K562 (cell line): ENCODE results near the gene SCAF11. TPM values are rescaled to one million over a fixed set of nuclear protein-coding genes. Genes with fewer than 3 reads are reported as not detected.

Experiments
- ATAC-seq: fragments of 200-7000 bp; cut with Tn5 transposase; 3 replicates; pipeline ENCODE4 v1.9.1; 2020; ENCODE audit warnings: moderate library complexity
- BruUV-seq: library from RNA; stranded (reverse); fragments of 400-500 nt; replicated peaks from 2 replicates; lab custom pipeline; 2021; lab: Mats Ljungman, UMichigan
- CTCF ChIA-PET: fragments of 300-600 bp; formaldehyde crosslinking; extraction: SDS; loops from one replicate; lab custom pipeline; 2021; ENCODE audit warnings: low intra/inter-chr PET ratio; lab: Yijun Ruan, JAX
- POLR2A ChIA-PET: fragments of 300-600, 350-650 bp; sonication (Branson Sonifier 250); formaldehyde crosslinking; extraction: SDS; loops from one replicate; lab custom pipeline; 2021; ENCODE audit warnings: antibody characterized with exemption, inconsistent platforms; lab: Yijun Ruan, JAX
- DNase-seq, 4 experiments: peaks; one replicate each; pipeline versions ENCODE4 v3.0.0 to v3.0.0-alpha.2; 2011 to 2018; ENCODE audit warnings: low spot score in 3 of 4, mixed read lengths in 3 of 4; ENCODE audit errors: extremely low read depth in 1 of 4
- FAIRE-seq: peaks from 2 replicates; lab custom pipeline; 2011; peaks lifted over from hg19 to GRCh38; lab: Jason Lieb, UNC
- H2AFZ ChIP-seq: 2 replicates; pipeline ENCODE4 v1.6.0; 2011; ENCODE audit warnings: low read depth, low read length, control low read depth, inconsistent platforms
- H3K27ac ChIP-seq: fragments of 200-600 bp; 3 replicates; pipeline ENCODE4 v1.8.0; 2011; ENCODE audit warnings: low read depth, mild to moderate bottlenecking, control low read depth, inconsistent platforms, low read length, moderate library complexity, mixed read lengths; ENCODE audit errors: extremely low read depth
- H3K27me3 ChIP-seq, 2 experiments: fragments of 300-600 bp in 1 of 2; 2 replicates in 1 of 2; 3 replicates in 1 of 2; pipeline versions ENCODE4 v1.6.0 to v1.8.0; 2011; ENCODE audit warnings: inconsistent platforms in 2 of 2, low read length in 2 of 2, mild to moderate bottlenecking in 1 of 2, mixed read lengths in 1 of 2, moderate library complexity in 1 of 2; ENCODE audit not compliant: control insufficient read depth in 2 of 2, insufficient read depth in 2 of 2
- H3K36me3 ChIP-seq: fragments of 300-600 bp; 3 replicates; pipeline ENCODE4 v1.8.0; 2011; ENCODE audit warnings: mild to moderate bottlenecking, low read length, inconsistent platforms; ENCODE audit not compliant: control insufficient read depth, insufficient read depth
- H3K4me1 ChIP-seq, 2 experiments: fragments of 200-600 bp in 1 of 2; replicated peaks in 1 of 2; 2 replicates in 1 of 2; 3 replicates in 1 of 2; pipeline versions ENCODE4 v1.5.1 to v1.8.0; 2011; ENCODE audit warnings: inconsistent platforms in 2 of 2, low read length in 2 of 2, mild to moderate bottlenecking in 1 of 2, mixed read lengths in 1 of 2, moderate library complexity in 1 of 2; ENCODE audit not compliant: control insufficient read depth in 2 of 2, insufficient read depth in 2 of 2
- H3K4me2 ChIP-seq: 2 replicates; pipeline ENCODE4 v1.6.1; 2011; ENCODE audit warnings: low read length, control low read depth, inconsistent platforms, mixed read lengths; ENCODE audit not compliant: insufficient read depth
- H3K4me3 ChIP-seq: fragments of 200-600 bp; sonication (generic), shearing (Covaris generic); 2 replicates; pipeline ENCODE4 v1.5.1; 2016; ENCODE audit warnings: control low read depth, inconsistent platforms
- H3K79me2 ChIP-seq: fragments of 200-600 bp; 3 replicates; pipeline ENCODE4 v1.8.0; 2011; ENCODE audit warnings: low read length, inconsistent platforms; ENCODE audit not compliant: control insufficient read depth, insufficient read depth
- H3K9ac ChIP-seq, 2 experiments: 2 replicates each; pipeline versions ENCODE4 v1.6.0 to v1.6.1; 2011; ENCODE audit warnings: low read depth in 2 of 2, low read length in 2 of 2, control low read depth in 1 of 2, inconsistent platforms in 1 of 2, mild to moderate bottlenecking in 1 of 2, mixed read lengths in 1 of 2; ENCODE audit not compliant: insufficient read depth in 1 of 2
- H3K9me1 ChIP-seq: one replicate; pipeline ENCODE4 v1.6.0; 2011; ENCODE audit warnings: inconsistent platforms, mild to moderate bottlenecking, low read length, moderate library complexity; ENCODE audit not compliant: control insufficient read depth, insufficient read depth
- H3K9me3 ChIP-seq: replicated peaks from 2 replicates; pipeline ENCODE4 v1.5.1; 2011; ENCODE audit warnings: low read depth, low read length, inconsistent platforms; ENCODE audit not compliant: control insufficient read depth, insufficient read depth
- H4K20me1 ChIP-seq: replicated peaks from 2 replicates; pipeline ENCODE4 v1.6.1; 2011; ENCODE audit warnings: low read length, inconsistent platforms, mixed read lengths; ENCODE audit not compliant: control insufficient read depth, insufficient read depth
- AFF1 ChIP-seq, 2 experiments: fragments of 450-650 bp; IDR thresholded peaks; 2 replicates each; pipeline ENCODE4 v1.6.1; 2018; ENCODE audit warnings: mild to moderate bottlenecking in 2 of 2, low read depth in 1 of 2; ENCODE audit not compliant: partially characterized antibody in 2 of 2
- ATF3 ChIP-seq, 2 experiments: fragments of 450-650 bp in 1 of 2; sonication (generic) in 1 of 2; formaldehyde crosslinking in 1 of 2; IDR thresholded peaks in 1 of 2; conservative IDR thresholded peaks in 1 of 2; 2 replicates each; pipeline versions ENCODE4 v1.6.1 to v1.8.1; 2016 to 2023; ENCODE audit warnings: mild to moderate bottlenecking in 2 of 2, moderate library complexity in 2 of 2, inconsistent platforms in 1 of 2, missing genetic modification reagents in 1 of 2
- CSDE1 ChIP-seq, 2 experiments: fragments of 450-650 bp; IDR thresholded peaks; 2 replicates each; pipeline ENCODE4 v1.6.1; 2016; ENCODE audit warnings: mild to moderate bottlenecking in 1 of 2
- FUS ChIP-seq: fragments of 200-400 bp; formaldehyde crosslinking; optimal IDR thresholded peaks from 2 replicates; pipeline ENCODE3; 2017; ENCODE audit warnings: low read depth, low read length
- HDAC3 ChIP-seq: fragments of 450-650 bp; IDR thresholded peaks from 2 replicates; pipeline ENCODE4 v1.6.1; 2018; ENCODE audit warnings: borderline replicate concordance, mild to moderate bottlenecking, moderate library complexity; ENCODE audit not compliant: partially characterized antibody
- HMG20A ChIP-seq: fragments of 450-650 bp; formaldehyde crosslinking; conservative IDR thresholded peaks from 2 replicates; pipeline ENCODE4 v1.4.0; 2020; ENCODE audit warnings: mild to moderate bottlenecking, mixed read lengths
- HNRNPLL ChIP-seq: fragments of 200-400 bp; formaldehyde crosslinking; IDR thresholded peaks from 2 replicates; pipeline ENCODE4 v1.6.1; 2017; ENCODE audit warnings: low read length, low read depth, mild to moderate bottlenecking; ENCODE audit not compliant: poor library complexity, severe bottlenecking
- MTF1 ChIP-seq: fragments of 250-450 bp; sonication (Bioruptor Pico); IDR thresholded peaks from 2 replicates; pipeline ENCODE4 v1.9.0; 2021; ENCODE audit warnings: moderate library complexity, mild to moderate bottlenecking, inconsistent platforms, borderline replicate concordance
- MYBL2 ChIP-seq, 2 experiments: fragments of 450-650 bp in 1 of 2; sonication (generic) in 1 of 2; formaldehyde crosslinking in 1 of 2; IDR thresholded peaks; 2 replicates each; pipeline versions ENCODE4 v1.6.1 to v1.8.1; 2017 to 2022; ENCODE audit warnings: borderline replicate concordance in 1 of 2, inconsistent platforms in 1 of 2, low read depth in 1 of 2, mild to moderate bottlenecking in 1 of 2, missing genetic modification reagents in 1 of 2, moderate library complexity in 1 of 2
- SIX5 ChIP-seq, 2 experiments: IDR thresholded peaks; 2 replicates each; pipeline ENCODE4 v1.6.1; 2011; ENCODE audit warnings: low read length in 2 of 2, borderline replicate concordance in 1 of 2, low read depth in 1 of 2, mild to moderate bottlenecking in 1 of 2, moderate library complexity in 1 of 2; ENCODE audit not compliant: insufficient read depth in 1 of 2
- SLC30A9 ChIP-seq: fragments of 250-450 bp; sonication (Bioruptor Pico); IDR thresholded peaks from 2 replicates; pipeline ENCODE4 v1.8.0; 2022; ENCODE audit warnings: mild to moderate bottlenecking, moderate library complexity
- ZBTB33 ChIP-seq: sonication (generic); formaldehyde crosslinking; IDR thresholded peaks from 2 replicates; pipeline ENCODE4 v1.8.1; 2023; ENCODE audit warnings: mild to moderate bottlenecking, missing genetic modification reagents
- ZNF197 ChIP-seq: fragments of 200-800 bp; sonication (Bioruptor generic); IDR thresholded peaks from 2 replicates; pipeline ENCODE4 v1.6.1; 2016; ENCODE audit warnings: low read depth, missing genetic modification characterization, missing compliant biosample characterization
- WGBS: fragments of 100-300 bp; shearing (Covaris generic); methylation state at CpG from one replicate; pipeline ENCODE4 v1.1.6; 2016; ENCODE audit warnings: low coverage, mixed read lengths; ENCODE audit not compliant: insufficient coverage; ENCODE audit errors: missing lambda C conversion rate; 5-methylcytosine and 5-hydroxymethylcytosine counted together
- in situ Hi-C: fragments of 300-500 bp; cut with MboI; formaldehyde crosslinking; loops from 4 replicates; pipeline ENCODE4 v1.15.0; 2018; ENCODE audit warnings: inconsistent platforms, mixed read lengths
- intact Hi-C: fragments of 100-400 bp; cut with micrococcal nuclease; formaldehyde crosslinking; loops from 2 replicates; pipeline ENCODE4 v1.14.2; 2022
- polyA plus RNA-seq, 8 experiments: library from polyadenylated mRNA; depleted of rRNA in 4 of 8; stranded (reverse) in 5 of 8; unstranded in 3 of 8; fragments of >200 nt; fragmentation: Nextera tagmentation in 2 of 8; fragmentation: Illumina TruSeq in 1 of 8; extraction: Ambion mirVana in 2 of 8; extraction: Trizol in 1 of 8; gene quantifications; 2 replicates each; pipeline versions ENCODE4 v1.2.1 to v1.2.3, GENCODE V29; 2011 to 2014; ENCODE audit warnings: inconsistent platforms in 1 of 8, missing spikeins in 1 of 8
- total RNA-seq, 7 experiments: library from RNA; depleted of rRNA in 6 of 7; stranded (reverse); fragments of >200 nt in 6 of 7; fragmentation: Illumina TruSeq in 2 of 7; extraction: Trizol in 2 of 7; gene quantifications; 2 replicates each; pipeline versions ENCODE4 v1.2.1 to v1.2.3, GENCODE V29; 2011 to 2021; ENCODE audit warnings: low replicate concordance in 1 of 7

Gene SCAF11
- total and polyA plus RNA-seq, 9 of the 15 experiments (the other 6 are each of a cell fraction or from before 2014, with no cell fraction given) = 30.4 to 119 (median 80.0) TPM

GRCh38 chr12:45969084-45969483 is 21.3 kb downstream of the SCAF11 start:
- BruUV-seq = no TSS peak
- H3K4me1 ChIP-seq = peaks cover 0 to 2% of the 10 kb centered on the region in 2 experiments; a peak in 2 of 5 replicates
- ATAC-seq (no peak), FAIRE-seq (no peak), DNase-seq (no peak)
- no peak overlapping the region for H3K9ac ChIP-seq
- no peaks in the 10 kb centered on the region for H3K9me1 ChIP-seq
- ChIA-PET CTCF (no interaction called here), POLR2A (interaction anchor here (0.8 kb wide), 1 partner anchor 21 kb away, joined by 3 read pairs; the partner anchor contains the start of gene SCAF11)
- intact Hi-C loops = no loop called here
- no peak overlapping the region for H3K4me2 ChIP-seq
- peaks cover 33% of the 10 kb centered on the region for H3K36me3 ChIP-seq
- H3K27me3 ChIP-seq = no peaks in the 10 kb centered on the region
- peaks cover 92% of the 10 kb centered on the region for H3K79me2 ChIP-seq
- H3K4me3 ChIP-seq = no peak overlapping the region
- in situ Hi-C loops = no loop called here
- no peaks in the 10 kb centered on the region for H3K9me3 ChIP-seq
- H2AFZ ChIP-seq = no peak overlapping the region
- WGBS = 47% methylated on average over 2 of the region's 2 CpGs
- H4K20me1 ChIP-seq = no peaks in the 10 kb centered on the region
- no peak overlapping the region for H3K27ac ChIP-seq
- TF ChIP-seq MTF1 (CRISPR knock-in tag) = no peak
- TF ChIP-seq AFF1 (IDR thresholded peaks at IDR 0.05; ENCODE audit: low read depth in 1 of 2, partially characterized antibody in 2 of 2) = no peak
- TF ChIP-seq HMG20A = no peak
- TF ChIP-seq SLC30A9 (CRISPR knock-in tag) = no peak
- no peak for TF ChIP-seq ATF3 (IDR thresholded peaks at IDR 0.05)
- no peak for TF ChIP-seq ATF3 (CRISPR knock-in tag; conservative IDR thresholded peaks at IDR 0.05)
- no peak for TF ChIP-seq HDAC3
- TF ChIP-seq SIX5 (IDR thresholded peaks at IDR 0.05; ENCODE audit: borderline replicate concordance in 1 of 2, insufficient read depth in 1 of 2, low read depth in 1 of 2, low read length in 2 of 2) = no peak
- no peak for TF ChIP-seq HNRNPLL
- no peak for TF ChIP-seq FUS
- no peak for TF ChIP-seq ZBTB33 (CRISPR knock-in tag)
- TF ChIP-seq ZNF197 = no peak
- no peak for TF ChIP-seq MYBL2 (IDR thresholded peaks at IDR 0.05; ENCODE audit: low read depth)
- TF ChIP-seq MYBL2 (CRISPR knock-in tag; IDR thresholded peaks at IDR 0.05; ENCODE audit: borderline replicate concordance) = no peak
- no peak for TF ChIP-seq CSDE1 (IDR thresholded peaks at IDR 0.05)
